OCI-LY7 (cell line): Measurements from ENCODE around the gene C3orf18.

ENCODE experiments used
- CTCF ChIP-seq: fragments of 200-600 bp; sonication (generic); conservative IDR thresholded peaks from 2 replicates; pipeline ENCODE4 v1.5.1; 2014; ENCODE audit warnings: mild to moderate bottlenecking, antibody characterized with exemption, low read length, moderate library complexity, mixed read lengths
- EZH2phosphoT487 ChIP-seq: fragments of 200-600 bp; sonication (generic); IDR thresholded peaks from 2 replicates; pipeline ENCODE4 v1.6.1; 2018; ENCODE audit warnings: low read depth, borderline replicate concordance, mild to moderate bottlenecking, mixed run types, antibody characterized with exemption, low read length, moderate library complexity, mixed read lengths

GRCh38 chr3:50608278-50608677 lies 40.7 kb upstream of the C3orf18 start:
- no peak for TF ChIP-seq CTCF
- TF ChIP-seq EZH2phosphoT487: no peak
